Thymus (tissue), 11 donors: ENCODE measurements around the gene RABL6. TPM values are rescaled to one million over a fixed set of nuclear protein-coding genes. Genes with fewer than 3 reads are reported as not detected.
"Not testable (repeated sequence)": the region's sequence is repeated elsewhere in the genome, so short reads cannot be mapped to it uniquely, and the experiment has no call there.

Experiments
- DNase-seq, 9 donors: peaks; one replicate each; pipeline ENCODE4 v3.0.0-alpha.2; 2013; ENCODE audit warnings: low spot score in 9 of 9, low read depth in 6 of 9, missing footprints in 1 of 9
- H3K27ac ChIP-seq, 2 donors: one replicate each; pipeline ENCODE4 v1.5.1; 2013; ENCODE audit warnings: control low read depth in 1 of 2, low read depth in 1 of 2, low read length in 1 of 2, mild to moderate bottlenecking in 1 of 2, moderate library complexity in 1 of 2
- H3K27me3 ChIP-seq, 2 donors: one replicate each; pipeline ENCODE4 v1.5.1; 2013; ENCODE audit warnings: low read length in 1 of 2; ENCODE audit not compliant: control insufficient read depth in 2 of 2, insufficient read depth in 1 of 2
- H3K36me3 ChIP-seq, 2 donors: one replicate each; pipeline ENCODE4 v1.5.1; 2013; ENCODE audit warnings: low read length in 1 of 2, mild to moderate bottlenecking in 1 of 2, moderate library complexity in 1 of 2; ENCODE audit not compliant: control insufficient read depth in 2 of 2, insufficient read depth in 2 of 2
- H3K4me1 ChIP-seq, 2 donors: one replicate each; pipeline ENCODE4 v1.5.1; 2013; ENCODE audit warnings: low read length in 2 of 2; ENCODE audit not compliant: control insufficient read depth in 2 of 2, insufficient read depth in 2 of 2
- H3K4me3 ChIP-seq, 2 donors: one replicate each; pipeline ENCODE4 v1.5.1; 2013; ENCODE audit warnings: low read length in 2 of 2, control low read depth in 1 of 2, mild to moderate bottlenecking in 1 of 2
- H3K9me3 ChIP-seq, 2 donors: one replicate each; pipeline ENCODE4 v1.5.1; 2013; ENCODE audit warnings: low read length in 1 of 2, mild to moderate bottlenecking in 1 of 2; ENCODE audit not compliant: control insufficient read depth in 2 of 2, insufficient read depth in 1 of 2
- WGBS: extraction: QIAGEN DNeasy Blood & Tissue Kit; methylation state at CpG from one replicate; pipeline ENCODE4 v1.1.7; 2013; 5-methylcytosine and 5-hydroxymethylcytosine counted together
- polyA plus RNA-seq: library from polyadenylated mRNA; stranded (reverse); fragments of 200-250 nt; gene quantifications from one replicate; pipeline ENCODE4 v1.2.3, GENCODE V29; 2013
- total RNA-seq: library from RNA; stranded (reverse); fragments of 120-200 nt; gene quantifications from one replicate; pipeline ENCODE4 v1.2.4, GENCODE V29; 2013
- donor health status: healthy.

Gene RABL6
- total and polyA plus RNA-seq, 2 donors = 43.4 to 55.1 TPM

GRCh38 chr9:136829412-136829811 lies 21.7 kb downstream of the RABL6 start:
- H3K4me3 ChIP-seq = no peak overlapping the region

DNA sequence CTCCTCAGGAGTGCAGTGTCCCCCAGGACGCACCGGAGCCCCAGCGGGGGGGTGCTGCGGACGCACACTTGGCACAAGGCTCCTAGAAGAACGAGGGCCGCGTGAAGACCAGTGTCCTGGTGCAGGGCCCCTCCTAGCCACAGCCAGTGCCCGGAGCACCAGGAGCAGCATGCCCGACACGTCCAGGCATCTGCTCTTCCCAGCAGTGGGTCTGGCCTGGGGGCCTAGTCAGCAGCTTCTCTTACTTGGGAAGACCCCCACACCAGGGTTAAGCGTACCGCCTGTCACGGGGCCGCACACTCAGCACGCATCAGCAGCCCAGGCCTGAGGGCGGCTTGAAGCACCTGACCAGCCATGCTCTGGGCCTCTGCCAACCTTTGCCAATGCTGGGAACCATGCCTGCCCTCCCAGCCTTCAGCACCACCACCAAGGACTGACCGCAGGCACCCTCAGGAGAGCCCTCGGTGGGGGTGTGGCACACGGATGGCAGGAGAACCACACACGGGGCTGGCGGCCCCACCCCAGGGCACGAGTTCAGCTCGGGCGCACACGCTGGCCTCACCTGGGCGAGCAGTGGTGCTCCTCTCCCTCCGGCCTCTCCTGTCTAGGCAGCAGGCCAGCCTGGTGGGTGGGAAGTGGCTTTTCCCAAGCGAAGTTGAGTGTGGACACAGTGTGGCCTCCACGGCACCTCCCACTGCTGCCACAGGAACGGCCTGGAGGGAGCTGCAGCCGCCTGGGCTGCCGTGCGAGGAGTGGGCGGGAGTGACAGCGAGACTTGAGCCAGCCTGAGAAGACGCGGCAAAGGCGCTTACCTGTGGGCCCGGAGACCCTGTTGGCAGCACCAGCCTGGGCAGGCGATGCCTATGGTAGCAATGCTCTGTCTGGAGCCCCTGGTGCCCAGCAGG lies 22.5 kb downstream of the RABL6 start:
- 96% methylated on average over 41 of the region's 41 CpGs for WGBS
- peaks cover 0 to 2% of the 10 kb centered on the region in 2 donors for H3K9me3 ChIP-seq
- H3K27ac ChIP-seq = no peak overlapping the region
- DNase-seq = no peak
- H3K4me3 ChIP-seq = no peak overlapping the region
- no peaks in the 10 kb centered on the region for H3K4me1 ChIP-seq
- no peaks in the 10 kb centered on the region for H3K27me3 ChIP-seq
- peaks cover 71 to 80% of the 10 kb centered on the region in 2 donors for H3K36me3 ChIP-seq

More at GRCh38 chr9:136829412-136829811, 21.7 kb downstream of the RABL6 start:
- peaks cover 0 to 2% of the 10 kb centered on the region in 2 donors for H3K9me3 ChIP-seq
- peaks cover 78 to 86% of the 10 kb centered on the region in 2 donors for H3K36me3 ChIP-seq
- H3K4me1 ChIP-seq = no peaks in the 10 kb centered on the region
- no peak overlapping the region for H3K27ac ChIP-seq
- WGBS = 97% methylated on average over 14 of the region's 14 CpGs
- no peaks in the 10 kb centered on the region for H3K27me3 ChIP-seq
- no peak for DNase-seq

DNA sequence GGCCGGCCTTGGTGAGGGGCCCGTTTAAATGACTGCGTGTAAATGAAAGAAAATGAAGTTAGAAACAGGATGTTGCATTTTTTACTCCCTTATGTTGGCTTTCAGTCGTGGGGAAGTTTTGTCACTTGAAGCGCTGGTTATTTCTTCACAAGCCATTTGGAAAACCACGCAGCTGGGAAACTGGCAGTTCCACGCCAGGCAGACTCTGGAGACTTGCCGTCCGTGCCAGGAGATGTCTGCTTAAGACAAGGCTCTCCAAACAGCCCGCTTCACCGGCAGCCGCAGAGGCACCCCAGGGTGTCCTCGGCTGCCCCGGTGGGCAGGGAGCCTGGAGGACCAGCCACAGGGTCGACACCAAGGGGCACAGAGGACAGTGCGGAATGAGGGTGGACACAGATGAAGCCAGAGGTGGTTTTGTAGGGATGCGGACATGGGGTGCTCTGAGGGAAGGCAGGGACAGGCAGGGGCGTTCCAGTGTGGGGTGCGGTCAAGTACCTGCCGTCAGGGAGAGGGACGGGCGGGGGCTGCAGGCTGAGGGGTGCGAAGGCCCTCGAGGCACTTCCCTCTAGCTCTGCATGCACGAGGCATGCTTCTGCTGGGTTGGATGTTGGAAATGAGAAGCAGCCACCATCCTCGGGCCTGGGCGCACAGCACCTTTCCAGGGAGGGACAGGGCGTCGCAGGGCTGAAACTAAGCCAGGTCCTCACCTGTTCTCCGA lies 23.4 kb downstream of the RABL6 start:
- no peak for DNase-seq
- H3K27ac ChIP-seq = no peak overlapping the region
- WGBS = 96% methylated on average over 30 of the region's 30 CpGs

GRCh38 chr9:136831720-136832104 lies 24.0 kb downstream of the RABL6 start:
- Histone ChIP-seq H3K27ac (no peak overlapping the region), H3K9me3 (no peaks in the 10 kb centered on the region), H3K4me1 (no peaks in the 10 kb centered on the region), H3K36me3 (peaks cover 59 to 81% of the 10 kb centered on the region in 2 donors), H3K27me3 (no peaks in the 10 kb centered on the region), H3K4me3 (no peak overlapping the region)
- no peak for DNase-seq
- 97% methylated on average over 23 of the region's 23 CpGs for WGBS

More for the DNA sequence above, 23.4 kb downstream of the RABL6 start:
- H3K36me3 ChIP-seq = peaks cover 63 to 79% of the 10 kb centered on the region in 2 donors
- no peaks in the 10 kb centered on the region for H3K27me3 ChIP-seq
- no peaks in the 10 kb centered on the region for H3K9me3 ChIP-seq
- no peak overlapping the region for H3K4me3 ChIP-seq
- H3K4me1 ChIP-seq = no peaks in the 10 kb centered on the region

- Histone ChIP-seq H3K4me1 (no peaks in the 10 kb centered on the region), H3K27me3 (no peaks in the 10 kb centered on the region), H3K27ac (no peak overlapping the region), H3K9me3 (no peaks in the 10 kb centered on the region), H3K36me3 (peaks cover 52 to 80% of the 10 kb centered on the region in 2 donors), H3K4me3 (no peak overlapping the region)
- no peak for DNase-seq
- WGBS = over 99% methylated on average over 9 of the region's 9 CpGs
These were observed 24.8 kb downstream of the RABL6 start for GRCh38 chr9:136832581-136832980.

DNA sequence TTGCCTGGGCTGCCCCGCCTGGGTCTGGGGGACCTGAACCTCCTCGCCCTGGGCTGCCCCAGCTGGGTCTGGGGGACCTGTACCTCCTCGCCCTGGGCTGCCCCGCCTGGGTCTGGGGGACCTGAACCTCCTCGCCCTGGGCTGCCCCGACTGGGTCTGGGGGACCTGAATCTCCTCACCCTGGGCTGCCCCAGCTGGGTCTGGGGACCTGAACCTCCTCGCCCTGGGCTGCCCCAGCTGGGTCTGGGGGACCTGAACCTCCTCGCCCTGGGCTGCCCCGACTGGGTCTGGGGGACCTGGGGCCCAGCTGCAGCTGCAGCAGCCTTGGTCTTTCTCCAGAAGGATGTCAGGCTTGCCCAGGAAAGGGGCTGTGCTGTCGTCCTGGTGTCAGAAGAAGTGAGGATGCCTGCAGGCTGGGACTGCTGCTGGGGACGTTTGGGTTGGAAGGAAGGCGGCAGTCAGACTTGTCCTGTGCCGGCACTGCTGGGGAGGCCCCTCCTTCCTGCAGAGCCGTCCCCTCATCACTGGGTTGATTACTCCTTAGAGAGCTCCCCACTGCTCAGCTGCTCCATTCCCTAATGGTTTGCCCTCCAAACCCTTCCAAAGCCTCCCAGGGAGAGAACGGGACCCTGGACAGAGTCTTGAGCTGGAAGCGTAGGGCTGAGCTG lies 25.8 kb downstream of the RABL6 start:
- not testable (repeated sequence) for H3K4me1 ChIP-seq, H3K4me3 ChIP-seq, H3K27me3 ChIP-seq, H3K9me3 ChIP-seq, DNase-seq, H3K27ac ChIP-seq
- WGBS = 97% methylated on average over 16 of the region's 16 CpGs
- peaks cover 51 to 81% of the 10 kb centered on the region in 2 donors for H3K36me3 ChIP-seq

GRCh38 chr9:136835162-136835931 lies 27.6 kb downstream of the RABL6 start:
- peaks cover 45 to 81% of the 10 kb centered on the region in 2 donors for H3K36me3 ChIP-seq
- no peak overlapping the region for H3K27ac ChIP-seq
- 97% methylated on average over 36 of the region's 36 CpGs for WGBS
- no peaks in the 10 kb centered on the region for H3K27me3 ChIP-seq
- no peaks in the 10 kb centered on the region for H3K4me1 ChIP-seq
- DNase-seq = no peak
- no peak overlapping the region for H3K4me3 ChIP-seq
- H3K9me3 ChIP-seq = no peaks in the 10 kb centered on the region

DNA sequence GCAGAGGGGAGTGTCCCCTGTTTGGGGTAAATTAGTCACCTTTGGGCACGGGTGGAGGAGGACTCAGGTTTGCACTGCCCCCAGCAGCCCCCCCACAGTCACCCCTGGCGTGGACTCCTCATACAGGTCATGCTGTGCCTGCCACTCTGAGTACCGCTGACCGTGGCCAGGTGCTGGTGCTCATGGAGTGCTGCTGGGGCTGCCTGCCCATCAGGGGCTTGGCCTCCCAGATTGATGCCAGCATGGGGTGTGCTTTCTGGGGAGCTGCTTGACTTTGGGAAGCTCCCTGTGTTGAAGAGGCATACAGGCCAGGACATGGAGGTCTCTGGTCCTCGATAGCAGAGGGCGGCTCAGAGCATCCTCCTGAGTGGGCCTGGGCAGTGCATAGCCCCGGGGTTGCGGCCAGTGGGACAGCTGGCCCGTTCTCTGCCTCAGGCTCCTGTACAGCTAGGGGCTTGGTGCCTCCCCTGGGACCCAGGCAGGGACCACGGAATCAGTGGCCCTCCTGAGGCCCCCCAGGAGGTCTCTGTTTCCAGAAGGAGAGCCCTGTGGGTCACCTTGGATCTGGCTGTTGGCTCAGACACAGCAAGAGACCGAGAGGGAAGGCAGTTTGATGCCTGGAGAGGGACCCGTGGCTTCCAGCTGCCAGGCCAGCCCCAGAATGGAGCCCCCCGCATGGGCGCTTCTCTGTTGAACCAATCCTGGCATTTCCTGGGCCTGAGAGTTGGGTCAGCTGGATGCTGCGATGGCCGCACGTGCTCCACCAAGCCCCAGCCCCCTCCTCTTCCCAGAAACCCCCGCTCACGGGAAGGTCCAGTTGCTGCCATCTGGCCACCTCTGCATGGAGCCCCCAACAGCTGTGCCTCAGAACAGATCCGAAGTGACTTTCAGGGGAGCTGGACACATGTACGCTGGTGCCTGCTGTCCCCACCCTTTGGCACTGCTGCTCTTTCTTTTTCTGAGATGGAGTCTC lies 28.5 kb downstream of the RABL6 start:
- 96% methylated on average over 21 of the region's 21 CpGs for WGBS
- Histone ChIP-seq H3K9me3 (no peaks in the 10 kb centered on the region), H3K36me3 (peaks cover 41 to 78% of the 10 kb centered on the region in 2 donors), H3K27me3 (no peaks in the 10 kb centered on the region), H3K4me3 (no peak overlapping the region), H3K27ac (no peak overlapping the region), H3K4me1 (peaks cover 0 to 2% of the 10 kb centered on the region in 2 donors)
- DNase-seq = no peak
